HFF-Myc (cell line): ENCODE data around the gene PDE4D.

ENCODE experiments used
- DNase-seq: peaks from one replicate; pipeline ENCODE4 v3.0.0-alpha.2; 2011; ENCODE audit warnings: low read depth; ENCODE audit errors: extremely low read depth
- H3K4me3 ChIP-seq: replicated peaks from 2 replicates; pipeline ENCODE4 v1.5.1; 2011; ENCODE audit warnings: low read depth, mild to moderate bottlenecking, control low read depth, low read length
- TF ChIP-seq, protein P1 (sequence below): IDR thresholded peaks from 2 replicates; pipeline ENCODE4 v1.5.1; 2012; ENCODE audit warnings: mild to moderate bottlenecking, low read depth, low read length, control low read depth; ENCODE audit errors: missing control alignments

Gene PDE4D

DNA sequence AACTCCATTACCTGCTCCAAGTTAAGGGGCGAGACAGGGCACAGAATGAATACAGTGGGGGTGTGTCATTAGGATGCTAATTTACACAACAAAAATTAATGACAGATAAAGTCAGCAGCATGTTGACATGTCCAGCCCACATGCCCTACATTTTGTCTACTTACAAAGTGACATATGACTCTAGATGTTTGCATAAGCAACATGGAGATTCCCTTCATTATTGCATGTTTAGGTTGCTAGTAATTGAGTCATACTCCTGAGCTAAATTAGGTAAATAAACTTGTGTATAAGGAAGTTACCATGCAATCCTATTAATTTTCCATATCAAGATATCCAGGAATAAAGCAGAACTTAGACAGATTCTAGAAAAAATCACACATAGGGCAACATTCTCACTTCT, 232.2 kb downstream of the PDE4D start:
- TF ChIP-seq, protein P1, sequence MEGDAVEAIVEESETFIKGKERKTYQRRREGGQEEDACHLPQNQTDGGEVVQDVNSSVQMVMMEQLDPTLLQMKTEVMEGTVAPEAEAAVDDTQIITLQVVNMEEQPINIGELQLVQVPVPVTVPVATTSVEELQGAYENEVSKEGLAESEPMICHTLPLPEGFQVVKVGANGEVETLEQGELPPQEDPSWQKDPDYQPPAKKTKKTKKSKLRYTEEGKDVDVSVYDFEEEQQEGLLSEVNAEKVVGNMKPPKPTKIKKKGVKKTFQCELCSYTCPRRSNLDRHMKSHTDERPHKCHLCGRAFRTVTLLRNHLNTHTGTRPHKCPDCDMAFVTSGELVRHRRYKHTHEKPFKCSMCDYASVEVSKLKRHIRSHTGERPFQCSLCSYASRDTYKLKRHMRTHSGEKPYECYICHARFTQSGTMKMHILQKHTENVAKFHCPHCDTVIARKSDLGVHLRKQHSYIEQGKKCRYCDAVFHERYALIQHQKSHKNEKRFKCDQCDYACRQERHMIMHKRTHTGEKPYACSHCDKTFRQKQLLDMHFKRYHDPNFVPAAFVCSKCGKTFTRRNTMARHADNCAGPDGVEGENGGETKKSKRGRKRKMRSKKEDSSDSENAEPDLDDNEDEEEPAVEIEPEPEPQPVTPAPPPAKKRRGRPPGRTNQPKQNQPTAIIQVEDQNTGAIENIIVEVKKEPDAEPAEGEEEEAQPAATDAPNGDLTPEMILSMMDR = no peak
- DNase-seq = no peak
- no peak overlapping the region for H3K4me3 ChIP-seq

- TF ChIP-seq, protein P1 = peak; percentile 18
- DNase-seq = no peak
- no peak overlapping the region for H3K4me3 ChIP-seq
Observed at GRCh38 chr5:59660737-59661136, 232.8 kb downstream of the PDE4D start.

GRCh38 chr5:59656351-59657254, 236.9 kb downstream of the PDE4D start:
- no peak overlapping the region for H3K4me3 ChIP-seq
- DNase-seq = no peak
- TF ChIP-seq, protein P1 = no peak

GRCh38 chr5:59655693-59656309, 237.7 kb downstream of the PDE4D start:
- TF ChIP-seq, protein P1 = no peak

GRCh38 chr5:59654691-59655090, 238.8 kb downstream of the PDE4D start:
- no peak overlapping the region for H3K4me3 ChIP-seq
- DNase-seq = no peak
- TF ChIP-seq, protein P1 = no peak

More at GRCh38 chr5:59655693-59656309, 237.7 kb downstream of the PDE4D start:
- no peak overlapping the region for H3K4me3 ChIP-seq
- no peak for DNase-seq

- DNase-seq = no peak
- TF ChIP-seq, protein P1 = no peak
- H3K4me3 ChIP-seq = no peak overlapping the region
Observed at GRCh38 chr5:59652449-59652848, 241.1 kb downstream of the PDE4D start.
